GM12873 (cell line): ENCODE data around the gene CD164L2.
A peak's percentile ranks its signal among the peaks of the same experiment; 100 is the strongest.

Source experiments
- TF ChIP-seq, protein P1 (sequence below): IDR thresholded peaks from 2 replicates; pipeline ENCODE4 v1.5.1; 2012; ENCODE audit warnings: low read depth, mild to moderate bottlenecking, moderate library complexity, low read length, control low read depth; ENCODE audit not compliant: insufficient read depth; ENCODE audit errors: missing control alignments

The CD164L2 gene

DNA sequence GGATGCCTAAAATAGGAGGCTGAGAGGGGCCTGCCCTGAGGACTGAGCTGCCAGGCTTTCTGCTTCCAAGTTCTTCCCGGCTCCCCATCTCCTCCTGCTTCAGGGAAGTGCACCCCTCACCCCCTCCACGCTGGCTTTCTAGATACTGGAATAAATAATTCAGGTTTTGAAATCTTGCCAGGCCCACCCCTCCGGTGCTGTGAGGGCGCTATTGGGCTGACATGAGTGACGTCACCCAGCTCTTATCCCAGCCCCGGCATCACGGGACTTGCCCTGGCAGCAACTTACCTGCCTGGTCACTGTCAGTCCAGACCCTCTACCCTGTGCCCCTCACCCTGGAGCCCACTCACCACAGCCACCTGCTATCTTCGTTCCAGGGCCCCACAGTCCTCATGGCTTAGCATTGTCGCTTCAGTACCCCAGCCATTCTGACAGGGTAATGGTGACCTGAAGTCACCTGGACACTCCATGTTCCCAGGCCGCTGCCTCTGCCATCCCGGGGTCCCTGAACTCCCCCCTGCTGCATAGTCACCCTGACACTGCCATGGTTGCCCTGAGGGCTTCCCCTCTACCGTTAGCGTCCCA lies 8.5 kb upstream of the CD164L2 start:
- TF ChIP-seq, protein P1, sequence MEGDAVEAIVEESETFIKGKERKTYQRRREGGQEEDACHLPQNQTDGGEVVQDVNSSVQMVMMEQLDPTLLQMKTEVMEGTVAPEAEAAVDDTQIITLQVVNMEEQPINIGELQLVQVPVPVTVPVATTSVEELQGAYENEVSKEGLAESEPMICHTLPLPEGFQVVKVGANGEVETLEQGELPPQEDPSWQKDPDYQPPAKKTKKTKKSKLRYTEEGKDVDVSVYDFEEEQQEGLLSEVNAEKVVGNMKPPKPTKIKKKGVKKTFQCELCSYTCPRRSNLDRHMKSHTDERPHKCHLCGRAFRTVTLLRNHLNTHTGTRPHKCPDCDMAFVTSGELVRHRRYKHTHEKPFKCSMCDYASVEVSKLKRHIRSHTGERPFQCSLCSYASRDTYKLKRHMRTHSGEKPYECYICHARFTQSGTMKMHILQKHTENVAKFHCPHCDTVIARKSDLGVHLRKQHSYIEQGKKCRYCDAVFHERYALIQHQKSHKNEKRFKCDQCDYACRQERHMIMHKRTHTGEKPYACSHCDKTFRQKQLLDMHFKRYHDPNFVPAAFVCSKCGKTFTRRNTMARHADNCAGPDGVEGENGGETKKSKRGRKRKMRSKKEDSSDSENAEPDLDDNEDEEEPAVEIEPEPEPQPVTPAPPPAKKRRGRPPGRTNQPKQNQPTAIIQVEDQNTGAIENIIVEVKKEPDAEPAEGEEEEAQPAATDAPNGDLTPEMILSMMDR = no peak

DNA sequence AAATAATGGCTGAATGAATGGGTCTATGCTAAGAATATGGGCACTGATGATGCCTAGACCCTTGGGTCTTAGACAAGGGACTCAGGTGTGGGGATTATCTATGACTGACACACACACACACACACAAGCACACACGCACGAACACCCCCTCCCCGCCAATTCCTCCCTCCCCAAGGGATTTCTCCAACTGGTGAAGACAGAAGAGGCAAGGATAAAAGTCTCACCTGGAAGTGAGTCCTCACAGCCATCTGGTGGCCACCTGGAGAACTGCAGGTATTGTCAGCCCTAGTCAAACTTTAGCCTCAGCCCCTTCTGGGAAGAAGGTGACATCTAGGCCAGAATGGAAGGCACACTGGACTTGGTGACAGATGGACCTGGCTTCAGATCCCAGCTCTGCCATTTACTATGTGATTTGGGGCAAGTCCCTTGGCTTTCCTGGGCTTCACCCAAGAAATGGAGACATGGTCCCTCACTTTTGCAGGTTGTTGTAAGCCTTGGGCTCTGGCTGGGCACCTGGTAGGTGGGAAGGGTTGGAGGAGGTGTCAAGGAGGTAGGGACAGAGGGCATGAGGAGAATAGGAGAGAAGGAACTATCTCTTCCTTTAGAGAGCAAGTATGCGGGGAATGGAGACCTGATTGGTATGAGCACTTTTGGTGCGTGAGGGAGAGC lies 5.3 kb upstream of the CD164L2 start:
- TF ChIP-seq, protein P1 = peak; percentile 97

DNA sequence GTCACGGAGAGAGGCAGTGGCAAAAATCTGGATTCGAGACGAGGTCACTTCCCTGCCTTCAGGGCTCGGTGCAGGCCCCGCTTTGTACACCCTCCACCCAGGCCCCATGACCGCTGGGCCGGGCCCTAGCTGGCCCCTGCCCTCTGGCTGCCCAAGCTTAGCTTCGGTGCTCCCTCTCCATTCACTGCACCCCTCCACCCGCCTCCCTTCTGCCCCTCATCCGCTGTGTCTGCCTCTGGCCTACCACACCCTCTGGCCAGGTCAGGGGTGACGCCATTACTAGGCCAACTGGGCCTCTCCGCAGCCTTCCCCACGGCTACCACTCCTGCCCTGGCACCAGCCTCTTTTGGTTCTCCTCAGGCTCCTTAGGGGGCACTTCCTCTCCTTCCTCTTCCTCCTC lies 528 bp upstream of the CD164L2 start:
- TF ChIP-seq, protein P1 = no peak

DNA sequence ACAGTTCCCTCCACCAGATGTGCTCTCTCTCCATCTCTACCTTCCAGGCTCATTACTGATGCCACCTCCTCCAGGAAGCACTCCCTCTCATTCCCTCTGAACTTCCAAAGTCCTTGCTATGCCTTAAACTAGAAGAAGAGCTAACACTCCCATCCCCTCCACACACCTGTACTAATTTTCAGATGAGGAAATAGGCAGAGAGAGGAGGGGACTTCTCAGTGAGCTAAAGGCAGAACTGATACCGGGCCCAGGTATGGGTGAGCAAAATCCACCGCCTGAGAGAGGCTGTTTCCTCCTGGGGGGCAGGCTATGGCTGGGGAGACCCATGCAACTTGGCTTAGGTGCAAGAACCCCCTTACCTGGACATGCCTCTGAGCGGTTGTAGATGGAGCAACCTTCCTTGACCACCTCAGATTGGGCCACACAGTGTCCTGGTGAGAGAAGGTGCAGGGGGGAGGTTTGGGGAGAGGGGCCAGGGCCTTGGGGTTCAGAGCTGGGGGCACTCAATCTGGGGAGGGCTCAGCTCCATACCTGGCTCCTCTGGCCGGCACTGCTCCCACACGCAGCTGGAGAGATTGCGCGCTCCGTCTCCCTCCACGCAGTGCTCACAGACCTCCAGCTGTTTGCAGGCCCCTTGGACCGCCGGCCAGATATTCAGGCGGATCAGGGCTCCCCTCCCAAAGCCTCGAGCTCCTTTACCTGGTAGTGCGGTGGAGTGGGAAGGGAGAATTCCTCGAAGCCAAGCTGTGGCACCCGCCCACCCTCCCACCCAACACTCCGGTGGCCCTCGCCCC lies 967 bp downstream of the CD164L2 start:
- TF ChIP-seq, protein P1 = no peak

DNA sequence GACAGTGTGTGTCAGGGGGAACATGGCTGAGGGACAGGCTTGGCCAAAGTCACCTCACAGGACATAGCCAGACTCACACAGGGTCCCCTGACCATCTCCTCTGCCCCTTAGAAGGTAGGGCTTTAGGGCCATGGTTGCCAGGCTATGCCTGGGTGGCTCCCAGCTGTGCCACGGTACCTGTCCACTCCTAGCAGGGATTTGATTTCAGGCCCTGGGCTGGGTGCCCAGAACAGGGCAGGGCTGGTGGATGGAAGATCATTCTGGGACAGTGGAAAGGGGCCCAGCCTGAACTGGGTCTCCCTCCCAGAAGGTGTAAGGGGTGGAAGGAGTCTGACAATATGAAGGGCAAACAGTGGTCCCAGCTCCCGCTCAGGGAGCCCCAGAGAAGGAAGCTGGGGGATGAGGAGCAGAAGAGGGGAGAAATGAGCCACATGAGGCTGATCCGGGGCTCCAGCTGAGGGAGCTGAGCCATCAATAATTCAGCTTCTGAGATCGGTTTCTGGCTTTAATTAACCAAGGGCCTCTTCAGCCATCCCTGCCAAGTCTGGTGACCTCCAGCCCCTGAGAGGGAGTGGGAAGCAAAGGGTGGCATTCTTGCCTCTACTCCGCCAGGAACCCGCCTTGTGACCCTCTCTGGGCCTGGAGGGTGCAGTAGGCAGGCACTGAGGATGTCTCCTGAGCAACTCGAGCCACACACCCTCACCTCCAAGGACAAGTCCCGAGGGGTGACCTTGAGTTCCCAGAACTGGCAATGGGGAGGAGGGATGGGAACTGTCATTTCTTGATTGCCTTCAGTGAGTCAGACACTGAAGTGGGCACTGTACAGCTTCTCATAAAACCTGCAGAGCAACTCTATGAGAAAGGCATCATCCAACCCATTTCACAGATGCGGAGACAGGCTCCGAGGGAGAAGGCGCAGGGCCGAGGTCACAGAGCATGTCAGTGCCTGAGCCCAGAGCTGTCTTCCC lies 2.1 kb downstream of the CD164L2 start:
- TF ChIP-seq, protein P1 = no peak

DNA sequence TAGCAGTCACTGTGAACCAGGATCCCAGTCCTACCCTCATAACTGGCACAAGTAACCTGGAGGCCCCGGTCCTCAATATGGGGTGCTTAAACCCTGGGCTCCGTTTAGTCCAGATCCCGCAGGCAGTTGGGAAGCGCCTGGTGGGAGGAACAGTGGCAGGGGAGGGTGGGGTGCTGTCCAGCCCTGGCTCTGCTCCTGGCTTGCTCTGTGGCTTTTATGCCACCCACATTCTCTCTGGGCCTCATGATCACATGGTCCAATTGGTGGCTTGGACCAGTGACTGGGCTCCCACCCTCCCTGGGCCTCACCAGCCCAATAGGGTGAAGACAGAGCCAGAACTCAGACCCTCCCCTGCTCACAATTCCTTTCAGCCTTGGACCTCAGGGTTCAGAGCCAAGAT lies 2.9 kb downstream of the CD164L2 start:
- TF ChIP-seq, protein P1 = no peak
